Measurements from ENCODE around the gene PDE8B.

The PDE8B gene

GRCh38 chr5:77407152-77407551 lies 196.7 kb downstream of the PDE8B start:
- TF ChIP-seq ZNF565 (CRISPR knock-in tag; conservative IDR thresholded peaks at IDR 0.05; ENCODE audit: low read depth) (no peak), ZFP3 (CRISPR knock-in tag; IDR thresholded peaks at IDR 0.05) (no peak), OSR1 (CRISPR knock-in tag; IDR thresholded peaks at IDR 0.05) (no peak), RARB (CRISPR knock-in tag; IDR thresholded peaks at IDR 0.05) (no peak), CSDC2 (CRISPR knock-in tag; IDR thresholded peaks at IDR 0.05) (no peak), ZC3H10 (CRISPR knock-in tag; IDR thresholded peaks at IDR 0.05) (no peak)
- TF ChIP-seq, protein P1, sequence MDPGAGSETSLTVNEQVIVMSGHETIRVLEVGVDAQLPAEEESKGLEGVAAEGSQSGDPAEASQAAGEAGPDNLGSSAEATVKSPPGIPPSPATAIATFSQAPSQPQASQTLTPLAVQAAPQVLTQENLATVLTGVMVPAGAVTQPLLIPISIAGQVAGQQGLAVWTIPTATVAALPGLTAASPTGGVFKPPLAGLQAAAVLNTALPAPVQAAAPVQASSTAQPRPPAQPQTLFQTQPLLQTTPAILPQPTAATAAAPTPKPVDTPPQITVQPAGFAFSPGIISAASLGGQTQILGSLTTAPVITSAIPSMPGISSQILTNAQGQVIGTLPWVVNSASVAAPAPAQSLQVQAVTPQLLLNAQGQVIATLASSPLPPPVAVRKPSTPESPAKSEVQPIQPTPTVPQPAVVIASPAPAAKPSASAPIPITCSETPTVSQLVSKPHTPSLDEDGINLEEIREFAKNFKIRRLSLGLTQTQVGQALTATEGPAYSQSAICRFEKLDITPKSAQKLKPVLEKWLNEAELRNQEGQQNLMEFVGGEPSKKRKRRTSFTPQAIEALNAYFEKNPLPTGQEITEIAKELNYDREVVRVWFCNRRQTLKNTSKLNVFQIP (CRISPR knock-in tag; IDR thresholded peaks at IDR 0.05; ENCODE audit: borderline replicate concordance, low read depth) = no peak
- ATAC-seq = no peak

DNA sequence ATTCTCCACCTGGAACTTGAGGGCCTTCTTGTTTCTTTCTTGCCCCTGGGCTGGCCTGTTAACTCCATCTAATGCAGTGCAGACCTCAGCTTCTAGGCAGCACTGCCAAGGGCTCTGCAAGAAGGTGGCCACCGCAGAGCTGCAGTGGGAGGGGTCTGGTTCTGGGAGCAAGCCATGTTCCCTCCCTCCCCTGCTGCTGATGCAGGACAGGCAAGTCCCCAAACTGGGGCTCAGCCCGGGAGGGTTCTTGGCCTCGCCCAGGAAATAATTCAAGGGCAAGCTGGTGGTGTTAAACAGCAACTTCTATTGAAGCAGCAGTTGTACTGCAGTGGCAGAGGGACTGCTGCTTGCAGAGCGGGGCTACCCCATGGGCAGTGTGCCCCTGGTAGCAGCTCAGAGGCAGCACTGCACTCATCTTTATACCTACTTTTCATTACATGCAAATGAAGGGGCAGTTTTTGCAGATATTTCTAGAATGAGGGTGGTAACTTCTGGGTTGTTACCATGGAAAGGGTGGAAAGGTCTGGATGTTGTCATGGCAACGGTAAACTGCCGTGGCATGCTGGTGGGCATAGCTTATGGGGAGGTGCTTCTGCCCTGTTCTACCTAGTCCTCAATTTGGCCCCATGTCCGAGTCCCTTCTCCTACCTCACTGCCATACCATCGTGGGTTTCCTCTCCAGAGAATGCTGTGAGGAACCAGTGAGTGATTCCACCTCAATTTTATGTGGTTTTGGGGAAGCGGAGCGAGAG lies 199.6 kb downstream of the PDE8B start:
- TF ChIP-seq ZC3H10 (CRISPR knock-in tag; IDR thresholded peaks at IDR 0.05) = no peak
- no peak for ATAC-seq

GRCh38 chr5:77413049-77413448 lies 202.6 kb downstream of the PDE8B start:
- ATAC-seq = no peak
- TF ChIP-seq, protein P2, sequence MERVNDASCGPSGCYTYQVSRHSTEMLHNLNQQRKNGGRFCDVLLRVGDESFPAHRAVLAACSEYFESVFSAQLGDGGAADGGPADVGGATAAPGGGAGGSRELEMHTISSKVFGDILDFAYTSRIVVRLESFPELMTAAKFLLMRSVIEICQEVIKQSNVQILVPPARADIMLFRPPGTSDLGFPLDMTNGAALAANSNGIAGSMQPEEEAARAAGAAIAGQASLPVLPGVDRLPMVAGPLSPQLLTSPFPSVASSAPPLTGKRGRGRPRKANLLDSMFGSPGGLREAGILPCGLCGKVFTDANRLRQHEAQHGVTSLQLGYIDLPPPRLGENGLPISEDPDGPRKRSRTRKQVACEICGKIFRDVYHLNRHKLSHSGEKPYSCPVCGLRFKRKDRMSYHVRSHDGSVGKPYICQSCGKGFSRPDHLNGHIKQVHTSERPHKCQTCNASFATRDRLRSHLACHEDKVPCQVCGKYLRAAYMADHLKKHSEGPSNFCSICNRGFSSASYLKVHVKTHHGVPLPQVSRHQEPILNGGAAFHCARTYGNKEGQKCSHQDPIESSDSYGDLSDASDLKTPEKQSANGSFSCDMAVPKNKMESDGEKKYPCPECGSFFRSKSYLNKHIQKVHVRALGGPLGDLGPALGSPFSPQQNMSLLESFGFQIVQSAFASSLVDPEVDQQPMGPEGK (CRISPR knock-in tag; IDR thresholded peaks at IDR 0.05; ENCODE audit: borderline replicate concordance) = no peak
- no peak for TF ChIP-seq PPARA (CRISPR knock-in tag; IDR thresholded peaks at IDR 0.05; ENCODE audit: borderline replicate concordance)

- TF ChIP-seq TCF4 (CRISPR knock-in tag; IDR thresholded peaks at IDR 0.05; ENCODE audit: borderline replicate concordance) (no peak), OSR1 (CRISPR knock-in tag; IDR thresholded peaks at IDR 0.05) (no peak), ZNF70 (CRISPR knock-in tag; IDR thresholded peaks at IDR 0.05) (no peak), SNAI2 (CRISPR knock-in tag; IDR thresholded peaks at IDR 0.05) (no peak), ZFP30 (CRISPR knock-in tag; IDR thresholded peaks at IDR 0.05) (no peak), GLIS3 (CRISPR knock-in tag; IDR thresholded peaks at IDR 0.05) (no peak), ESRRG (CRISPR knock-in tag; IDR thresholded peaks at IDR 0.05) (no peak), RARB (CRISPR knock-in tag; IDR thresholded peaks at IDR 0.05) (no peak), ZNF8 (CRISPR knock-in tag; IDR thresholded peaks at IDR 0.05) (no peak), ZC3H10 (CRISPR knock-in tag; IDR thresholded peaks at IDR 0.05) (no peak), TOX (CRISPR knock-in tag; IDR thresholded peaks at IDR 0.05; ENCODE audit: borderline replicate concordance) (no peak), ARNTL (CRISPR knock-in tag; IDR thresholded peaks at IDR 0.05; ENCODE audit: borderline replicate concordance, low read depth) (no peak), PPARA (CRISPR knock-in tag; IDR thresholded peaks at IDR 0.05; ENCODE audit: borderline replicate concordance) (no peak), CSDC2 (CRISPR knock-in tag; IDR thresholded peaks at IDR 0.05) (no peak)
- TF ChIP-seq, protein P1 (CRISPR knock-in tag; IDR thresholded peaks at IDR 0.05; ENCODE audit: borderline replicate concordance, low read depth) = no peak
- TF ChIP-seq, protein P2 (CRISPR knock-in tag; IDR thresholded peaks at IDR 0.05; ENCODE audit: borderline replicate concordance) = no peak
- TF ChIP-seq, protein P3, sequence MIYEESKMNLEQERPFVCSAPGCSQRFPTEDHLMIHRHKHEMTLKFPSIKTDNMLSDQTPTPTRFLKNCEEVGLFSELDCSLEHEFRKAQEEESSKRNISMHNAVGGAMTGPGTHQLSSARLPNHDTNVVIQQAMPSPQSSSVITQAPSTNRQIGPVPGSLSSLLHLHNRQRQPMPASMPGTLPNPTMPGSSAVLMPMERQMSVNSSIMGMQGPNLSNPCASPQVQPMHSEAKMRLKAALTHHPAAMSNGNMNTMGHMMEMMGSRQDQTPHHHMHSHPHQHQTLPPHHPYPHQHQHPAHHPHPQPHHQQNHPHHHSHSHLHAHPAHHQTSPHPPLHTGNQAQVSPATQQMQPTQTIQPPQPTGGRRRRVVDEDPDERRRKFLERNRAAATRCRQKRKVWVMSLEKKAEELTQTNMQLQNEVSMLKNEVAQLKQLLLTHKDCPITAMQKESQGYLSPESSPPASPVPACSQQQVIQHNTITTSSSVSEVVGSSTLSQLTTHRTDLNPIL (CRISPR knock-in tag; IDR thresholded peaks at IDR 0.05; ENCODE audit: low read depth) = no peak
- no peak for ATAC-seq
These were observed 207.7 kb downstream of the PDE8B start for GRCh38 chr5:77418162-77418561.
